Stimulated activated CD8-positive, alpha-beta memory T cell treated with anti-CD3 and anti-CD28 coated beads, Interleukin-7, amount 100 ng/mL, for 24 hours (primary cell): Measurements from ENCODE around the gene TENT4A.
"Not testable (repeated sequence)": the region's sequence is repeated elsewhere in the genome, so short reads cannot be mapped to it uniquely, and the experiment has no call there.

Source experiments
- DNase-seq: peaks from one replicate; pipeline ENCODE4 v3.0.0-alpha.2; 2020; ENCODE audit warnings: low read depth

The TENT4A gene

DNA sequence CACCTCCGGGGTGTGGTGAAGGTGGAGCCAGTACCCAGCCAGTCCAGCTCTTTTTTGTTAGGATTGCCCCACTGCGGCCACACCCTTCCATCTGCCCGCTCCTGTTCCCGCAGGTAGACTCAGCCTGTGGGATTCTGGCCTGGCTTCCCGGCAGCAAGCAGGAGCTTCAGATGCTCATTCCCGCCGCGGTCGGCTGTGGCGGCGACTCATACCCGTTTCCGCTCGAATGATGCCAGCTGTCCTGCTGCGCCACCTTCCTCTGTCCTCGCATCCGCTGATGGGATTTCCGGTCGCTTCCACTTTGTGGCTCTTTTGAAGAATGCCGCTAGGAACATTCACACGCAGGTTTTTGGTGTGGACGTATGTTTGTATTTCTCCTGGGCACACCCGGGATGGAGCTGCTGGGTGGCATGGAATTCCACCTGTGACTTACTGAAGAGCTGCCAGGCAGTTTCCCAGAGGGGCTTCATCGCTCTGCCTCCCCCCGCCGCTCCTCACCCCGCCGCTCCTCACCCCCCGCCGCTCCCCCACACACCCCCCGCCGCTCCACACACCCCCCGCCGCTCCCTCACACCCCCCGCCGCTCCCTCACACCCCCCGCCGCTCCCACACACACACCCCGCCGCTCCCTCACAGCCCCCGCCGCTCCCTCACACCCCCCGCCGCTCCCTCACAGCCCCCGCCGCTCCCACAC lies 60.3 kb downstream of the TENT4A start:
- DNase-seq, result no peak

DNA sequence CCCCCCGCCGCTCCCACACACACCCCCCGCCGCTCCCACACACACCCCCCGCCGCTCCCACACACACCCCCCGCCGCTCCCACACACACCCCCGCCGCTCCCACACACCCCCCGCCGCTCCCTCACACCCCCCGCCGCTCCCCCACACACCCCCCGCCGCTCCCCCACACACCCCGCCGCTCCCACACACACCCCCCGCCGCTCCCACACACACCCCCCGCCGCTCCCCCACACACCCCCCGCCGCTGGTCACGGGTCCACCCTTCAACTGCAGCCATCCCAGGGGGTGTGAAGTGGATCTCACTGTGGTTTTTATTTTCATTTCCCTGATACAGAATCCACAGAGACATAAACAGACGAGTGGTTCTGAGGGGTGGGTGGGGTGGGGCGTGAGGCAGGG lies 61.0 kb downstream of the TENT4A start:
- not testable (repeated sequence) for DNase-seq

DNA sequence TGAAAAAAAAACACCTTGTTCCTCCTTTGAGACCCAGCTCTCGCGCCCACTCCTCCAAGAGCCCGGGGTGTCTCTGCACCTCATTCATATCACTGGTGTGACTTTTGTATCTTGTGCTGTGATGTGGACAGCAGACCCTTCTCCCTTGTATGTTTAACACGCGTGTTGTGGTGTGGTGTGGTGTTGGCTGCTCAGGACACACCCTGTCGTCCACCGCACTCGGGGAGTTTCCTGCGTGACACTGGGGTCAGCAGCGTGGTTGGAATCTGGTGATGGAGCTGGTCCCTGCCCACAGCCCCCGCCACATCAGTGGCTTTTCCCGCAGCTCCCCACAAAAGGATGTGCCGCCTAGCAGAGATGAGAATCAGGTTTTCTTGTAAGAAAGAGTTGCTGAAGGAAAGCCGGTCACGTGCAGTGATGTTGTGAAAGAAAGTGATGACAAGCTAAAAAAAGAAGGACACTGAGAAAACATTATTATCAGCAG lies 61.5 kb downstream of the TENT4A start:
- DNase-seq, result no peak

DNA sequence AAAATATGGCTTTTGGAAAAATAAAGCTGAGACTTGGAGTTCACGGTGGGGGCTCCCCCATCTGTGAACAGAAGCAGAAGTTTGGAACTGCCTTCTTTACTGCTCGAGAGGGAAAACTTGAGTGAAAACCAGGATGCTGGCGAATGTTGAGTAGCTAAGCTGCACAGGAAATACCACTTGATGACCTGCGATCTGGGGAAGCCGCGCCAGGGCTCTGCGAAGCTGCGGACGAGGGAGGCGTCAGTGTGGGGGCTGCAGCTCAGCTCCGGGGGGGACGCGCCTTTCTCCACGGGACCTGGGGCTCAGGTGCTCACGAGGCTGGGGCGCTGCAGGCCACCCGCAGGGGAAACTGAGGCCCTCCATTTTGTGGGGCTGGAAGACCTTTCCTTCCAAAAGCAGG lies 62.3 kb downstream of the TENT4A start:
- DNase-seq, result no peak

- DNase-seq, result no peak
Measured at GRCh38 chr5:6780802-6781391, 67.7 kb downstream of the TENT4A start.

- DNase-seq, result no peak
Measured at GRCh38 chr5:6781716-6782115, 68.5 kb downstream of the TENT4A start.

DNA sequence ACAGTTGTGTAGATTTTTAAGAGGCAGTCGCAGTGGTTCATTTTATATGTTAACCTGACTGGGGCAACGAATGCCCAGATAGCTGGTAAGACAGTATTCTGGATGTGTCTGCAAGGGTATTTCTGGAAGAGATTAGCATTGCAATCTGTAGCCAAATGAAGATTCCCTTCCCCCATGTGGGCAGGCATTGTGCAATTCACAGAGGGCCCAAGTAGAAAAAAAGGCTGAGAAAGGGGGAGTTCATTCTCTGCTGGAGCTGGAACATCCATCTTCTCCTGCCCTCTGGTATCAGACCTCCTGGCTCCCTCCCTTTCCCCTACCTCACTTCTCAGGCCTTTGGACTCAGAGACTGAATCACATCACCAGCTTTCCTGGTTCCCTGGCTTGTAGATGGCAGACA lies 70.6 kb downstream of the TENT4A start:
- DNase-seq, result no peak

DNA sequence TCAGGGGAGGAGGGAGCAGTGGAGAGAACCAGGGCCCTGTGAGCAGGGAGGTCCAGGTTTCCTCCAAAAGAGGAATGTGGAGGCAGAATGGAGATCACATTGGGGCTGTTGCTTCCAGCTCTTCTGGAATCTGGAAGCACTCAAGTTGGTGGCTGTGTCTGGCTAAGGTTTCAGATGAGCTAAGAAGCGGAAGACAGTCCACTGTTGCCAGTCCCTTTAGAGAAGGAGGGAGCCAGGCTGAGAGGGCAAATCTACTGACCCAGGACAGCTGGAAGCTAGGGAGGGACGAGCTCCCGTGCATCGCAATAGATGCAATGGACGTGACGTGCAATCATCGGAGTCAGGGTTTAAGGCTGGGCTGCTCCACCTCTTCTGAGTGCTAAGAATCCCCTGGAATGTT lies 71.2 kb downstream of the TENT4A start:
- no peak for DNase-seq

- DNase-seq, result no peak
Measured at GRCh38 chr5:6785161-6785860, 72.1 kb downstream of the TENT4A start.

- DNase-seq, result no peak
Measured at GRCh38 chr5:6785861-6786180, 72.6 kb downstream of the TENT4A start.

- DNase-seq, result no peak
Measured at GRCh38 chr5:6786786-6787495, 73.7 kb downstream of the TENT4A start.

DNA sequence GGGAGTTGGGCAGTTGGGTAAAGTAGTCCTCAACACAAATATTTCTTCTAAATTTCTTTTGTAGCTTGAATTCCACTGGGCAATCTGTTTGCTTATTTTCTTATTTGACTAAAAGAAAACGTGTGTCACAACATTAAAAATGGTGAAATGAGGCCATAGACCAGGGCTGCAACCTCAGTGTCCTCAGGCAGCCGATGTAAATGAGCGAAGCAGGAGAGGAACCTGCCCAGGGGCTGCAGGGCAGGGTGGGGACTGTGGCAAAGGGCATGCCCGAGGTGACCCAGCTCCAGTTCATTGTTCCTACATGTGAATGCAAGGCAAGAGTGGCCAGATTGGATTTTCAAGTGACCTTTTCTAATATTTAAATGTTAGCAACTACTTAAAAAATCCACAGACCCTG lies 74.7 kb downstream of the TENT4A start:
- DNase-seq, result no peak

DNA sequence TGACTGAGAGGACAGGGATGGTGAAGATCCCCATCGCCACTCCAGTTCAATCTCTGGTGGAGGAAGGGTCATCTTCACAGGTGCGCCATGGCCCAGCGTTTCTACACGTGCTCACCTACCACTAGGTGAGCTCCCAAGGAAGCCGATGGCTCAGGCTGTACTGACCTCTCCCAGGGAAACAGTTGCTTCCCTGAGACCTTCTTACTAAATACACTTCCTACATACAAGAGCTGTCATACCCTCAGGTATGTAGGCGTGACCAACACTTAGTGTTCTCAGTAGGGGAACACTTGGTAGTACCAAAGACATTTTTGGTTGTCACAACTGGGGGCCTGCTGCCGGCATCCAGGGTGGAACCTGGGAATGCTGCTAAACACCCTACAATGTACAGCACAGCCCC lies 75.2 kb downstream of the TENT4A start:
- DNase-seq, result no peak

DNA sequence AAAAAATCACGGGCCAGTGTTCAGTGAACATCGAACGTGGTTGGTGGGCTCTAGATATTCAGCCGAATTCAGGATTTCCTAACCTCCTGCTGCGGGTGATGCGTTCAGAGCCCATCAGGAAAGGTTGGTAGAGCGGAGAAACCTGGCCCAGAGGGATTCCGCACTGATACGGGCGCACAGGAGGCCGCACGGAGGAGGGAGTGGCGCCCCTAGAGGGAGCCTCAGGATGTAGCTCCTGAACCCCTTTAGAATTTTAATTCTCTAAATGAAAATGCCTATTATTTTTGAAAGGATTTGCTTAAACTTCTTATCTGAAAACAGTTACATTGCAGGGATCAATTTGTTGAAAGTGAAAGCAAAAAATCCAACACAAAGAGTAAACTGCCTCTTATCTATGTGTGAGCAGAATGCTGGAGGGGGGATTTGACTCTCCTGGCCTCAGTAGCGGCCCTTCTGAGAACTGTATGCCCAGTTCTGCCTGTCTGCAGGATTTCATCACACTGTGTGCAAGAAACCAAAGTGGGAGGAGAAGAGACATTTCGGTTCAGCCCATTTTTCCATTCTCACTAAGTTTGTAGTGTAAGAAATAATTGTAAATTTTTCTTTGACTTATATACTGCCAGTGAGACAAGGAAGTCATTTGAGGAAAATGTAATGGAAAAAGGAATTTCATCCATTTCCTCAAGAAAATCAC lies 75.9 kb downstream of the TENT4A start:
- DNase-seq, result no peak

DNA sequence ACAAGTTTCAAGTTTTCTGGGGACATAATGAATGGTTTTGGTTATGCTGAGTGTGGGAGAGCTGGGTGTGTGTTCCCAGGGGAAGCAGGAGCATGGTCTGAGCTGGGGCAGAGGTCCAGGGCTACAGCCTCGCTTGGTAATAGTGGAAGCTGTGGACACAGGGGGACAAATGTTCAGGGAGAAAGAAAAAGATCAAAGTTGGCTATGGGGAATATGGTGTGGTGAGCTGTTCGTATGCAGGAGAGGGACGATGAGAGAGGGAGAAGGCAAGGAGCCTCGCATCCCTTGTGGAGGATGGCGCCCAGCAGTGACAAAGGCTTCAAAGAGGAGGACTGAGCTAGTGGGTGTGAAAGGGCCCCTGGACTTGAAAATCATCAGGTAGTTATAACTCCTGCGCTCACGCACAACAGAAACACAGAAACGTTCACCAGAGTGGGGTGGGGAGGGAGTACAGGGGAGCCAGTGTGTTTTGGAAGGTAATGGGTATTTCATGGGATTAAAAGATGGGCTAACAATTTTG lies 77.2 kb downstream of the TENT4A start:
- DNase-seq, result no peak

DNA sequence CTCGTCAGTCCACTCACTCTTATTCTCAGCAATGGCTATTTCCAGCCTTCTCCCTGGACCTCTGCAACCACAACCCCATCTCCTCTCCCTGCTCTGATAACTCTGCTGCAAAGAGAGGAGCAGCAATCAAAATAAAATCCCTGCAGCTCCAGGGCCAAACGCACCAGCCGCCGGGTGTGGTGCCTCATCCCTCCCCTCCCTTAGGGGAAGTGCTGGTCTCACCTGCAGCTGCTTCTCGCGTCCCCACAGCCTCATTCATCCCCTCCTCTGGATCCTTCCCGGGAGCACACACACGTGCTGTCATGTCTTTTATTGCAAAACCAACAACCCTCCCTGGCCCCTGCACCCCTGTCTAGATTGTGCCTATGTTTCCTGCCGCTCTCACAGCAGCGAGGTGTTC lies 77.8 kb downstream of the TENT4A start:
- DNase-seq, result no peak

- DNase-seq, result no peak
Measured at GRCh38 chr5:6792376-6792775, 79.1 kb downstream of the TENT4A start.

- no peak for DNase-seq
Measured at GRCh38 chr5:6792911-6793471, 79.8 kb downstream of the TENT4A start.

- no peak for DNase-seq
Measured at GRCh38 chr5:6801236-6801635, 88.0 kb downstream of the TENT4A start.

DNA sequence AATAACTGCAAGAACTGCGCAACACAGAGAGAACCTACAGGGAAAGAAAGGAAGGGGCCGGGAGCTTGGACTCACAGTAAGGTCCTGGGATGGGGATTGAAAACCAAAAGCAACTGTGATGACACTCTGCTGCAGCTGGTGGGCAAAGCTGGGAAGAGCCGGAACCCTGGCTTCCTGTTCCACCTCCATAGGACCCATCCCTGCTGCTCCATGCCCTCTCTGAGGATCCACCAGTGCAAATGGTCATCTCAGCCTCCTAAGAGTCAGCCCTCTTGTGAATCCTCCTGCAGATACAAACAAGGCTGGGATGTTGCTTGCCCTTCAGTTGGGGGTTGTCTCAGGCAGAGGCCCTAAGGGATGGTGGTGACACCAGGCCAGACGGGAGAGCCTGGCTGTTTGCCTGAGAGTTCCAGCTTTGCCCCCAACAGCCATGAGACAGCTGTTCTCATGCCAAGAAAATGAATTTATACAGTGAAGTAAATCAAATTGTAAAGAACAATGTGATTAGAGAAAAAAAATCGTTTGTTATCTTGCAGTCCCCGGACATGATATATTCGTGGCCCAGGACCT lies 90.8 kb downstream of the TENT4A start:
- no peak for DNase-seq

DNA sequence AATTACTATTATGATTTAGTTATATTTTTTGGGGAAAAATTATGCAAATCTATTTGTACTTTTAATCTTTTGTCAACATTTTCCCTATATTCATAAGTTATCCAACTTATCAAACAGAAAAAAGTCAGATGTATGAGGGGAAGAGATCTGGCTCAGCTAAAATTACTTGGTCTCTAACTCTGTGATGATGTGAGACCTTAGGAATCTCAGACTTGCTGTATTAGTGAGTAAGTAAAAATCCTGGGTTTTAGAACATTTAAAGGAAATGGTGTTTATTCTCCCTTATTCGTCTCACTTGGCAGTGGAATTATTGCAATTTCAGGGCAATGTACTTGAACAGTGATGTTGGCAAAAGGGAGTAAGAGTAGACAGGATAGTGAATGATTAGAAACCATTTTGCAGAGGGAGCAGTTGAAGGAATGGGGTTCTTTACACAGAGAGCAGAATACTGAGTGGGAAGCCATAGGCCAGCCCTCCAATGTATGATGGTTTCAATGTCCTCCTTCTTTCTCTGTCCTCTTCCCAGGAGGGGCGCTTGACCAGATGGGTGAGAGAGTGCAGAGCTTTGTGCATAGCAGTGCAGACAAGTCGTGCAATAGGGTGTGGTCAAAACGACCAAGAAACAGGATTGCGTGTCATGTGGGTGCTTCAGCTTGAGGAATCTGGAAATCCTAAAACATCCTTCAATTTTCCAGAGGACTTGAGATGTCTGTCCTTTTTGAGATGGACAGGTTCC lies 91.7 kb downstream of the TENT4A start:
- DNase-seq, result no peak
